ENCODE measurements around the gene THADA.
"Not testable (repeated sequence)": the region's sequence is repeated elsewhere in the genome, so short reads cannot be mapped to it uniquely, and the experiment has no call there.

THADA gene

DNA sequence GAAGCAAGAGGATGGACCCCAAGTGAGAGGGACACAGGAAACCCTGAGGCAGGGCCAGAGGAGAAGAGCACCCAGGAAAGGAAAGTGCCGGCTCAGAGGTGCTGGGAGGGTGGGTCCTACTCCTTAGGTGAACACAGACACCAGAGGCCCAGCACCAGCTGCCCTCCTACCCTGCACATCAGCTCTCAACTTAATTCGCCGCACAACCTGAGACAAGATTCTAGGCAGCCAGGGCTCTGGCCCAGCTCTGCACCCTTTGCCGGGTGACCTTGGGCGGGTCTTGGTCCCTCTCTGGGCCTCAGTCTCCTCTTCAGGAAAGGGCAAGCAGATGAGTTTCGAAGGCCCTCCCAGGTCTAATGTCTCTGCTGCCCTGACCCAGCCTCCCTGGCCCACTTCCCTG is 397.6 kb downstream of the THADA start:
- no peak for FAIRE-seq

DNA sequence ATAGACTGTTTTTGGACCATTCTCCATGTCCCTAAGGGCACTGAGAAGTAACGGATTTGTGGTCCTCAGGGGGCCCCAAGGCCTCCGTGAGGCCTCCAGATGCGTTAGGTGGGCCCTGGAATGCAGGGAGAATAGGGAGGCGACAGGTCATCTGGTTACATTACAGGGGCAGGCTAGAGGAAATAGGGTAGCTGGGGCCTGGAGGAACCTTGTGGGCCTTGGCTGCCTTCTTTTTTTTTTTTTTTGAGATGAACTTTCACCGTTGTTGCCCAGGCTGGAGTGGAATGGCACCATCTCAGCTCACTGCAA is 398.3 kb downstream of the THADA start:
- FAIRE-seq = no peak

DNA sequence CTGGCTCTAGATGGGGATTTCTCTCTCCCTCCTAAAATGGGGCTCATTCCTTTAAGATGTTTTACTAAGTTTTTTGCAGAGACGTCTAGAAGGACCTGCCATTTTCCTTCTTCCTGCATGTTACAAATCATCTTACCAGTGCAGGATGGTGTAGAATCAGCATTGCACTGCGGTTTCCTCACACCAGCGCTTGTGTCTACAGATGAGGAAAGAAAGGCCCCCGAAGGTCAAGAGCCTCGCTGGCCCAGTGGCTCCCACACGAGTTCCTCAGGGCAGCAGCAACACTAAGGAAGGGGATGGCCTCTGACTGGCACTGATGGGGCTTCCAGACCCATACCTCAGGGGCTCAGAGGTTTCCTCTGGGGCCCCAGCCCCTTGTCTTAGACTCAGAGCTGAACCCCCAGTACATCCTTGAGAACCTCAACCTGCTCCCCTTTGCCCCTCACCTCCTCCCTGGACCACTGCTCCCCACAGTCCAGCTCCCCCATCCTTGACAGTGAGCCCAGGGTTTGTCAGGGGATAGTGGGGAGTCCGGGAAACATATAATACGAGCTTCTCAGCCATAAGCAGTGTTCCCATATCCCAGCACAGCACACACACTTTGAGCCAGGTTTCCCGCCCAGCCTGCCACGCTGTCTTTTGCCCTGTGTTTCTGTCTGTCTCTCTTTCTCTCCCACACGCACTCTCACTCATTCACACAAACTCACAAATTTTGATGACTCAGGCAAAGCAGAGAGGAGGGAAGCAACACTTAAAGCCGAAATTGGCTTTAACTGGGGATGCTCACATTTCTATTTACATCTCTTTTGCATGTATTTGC is 398.9 kb downstream of the THADA start:
- FAIRE-seq = no peak

DNA sequence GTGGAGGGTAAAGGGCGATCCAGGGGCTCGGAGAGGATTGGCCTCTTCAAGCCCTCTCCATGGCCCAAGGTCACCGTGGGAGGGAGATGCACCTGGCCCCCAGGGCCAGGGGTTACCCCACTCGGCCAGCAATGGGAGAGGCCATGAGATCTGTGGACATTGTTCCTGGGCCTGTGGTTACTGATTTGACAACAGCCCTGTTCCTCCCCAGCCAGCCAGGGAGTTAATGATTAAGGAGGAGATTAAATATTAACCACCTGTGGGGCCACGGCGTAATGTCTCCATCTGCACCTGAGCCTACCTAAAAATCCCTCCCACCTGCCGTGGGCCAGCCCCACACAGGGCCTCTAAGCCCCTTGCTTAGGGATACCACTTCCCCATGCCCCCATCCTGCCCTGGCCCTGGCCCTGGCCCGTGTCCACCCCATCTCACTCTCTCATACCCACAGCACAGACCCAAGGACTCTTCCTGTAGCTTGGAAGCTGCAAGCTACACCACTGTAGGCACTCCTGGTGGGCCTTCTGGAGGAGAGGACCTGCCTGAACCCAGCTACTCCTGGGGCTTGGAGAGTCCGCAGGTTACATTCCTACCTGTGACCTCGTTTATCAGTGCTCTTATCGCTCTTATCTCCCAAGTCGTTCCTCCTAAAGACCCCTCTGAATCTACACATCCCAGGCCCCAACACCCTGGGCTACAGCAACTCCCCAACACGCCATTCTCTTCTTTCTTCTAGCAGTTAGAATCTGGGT is 401.5 kb downstream of the THADA start:
- no peak for FAIRE-seq

DNA sequence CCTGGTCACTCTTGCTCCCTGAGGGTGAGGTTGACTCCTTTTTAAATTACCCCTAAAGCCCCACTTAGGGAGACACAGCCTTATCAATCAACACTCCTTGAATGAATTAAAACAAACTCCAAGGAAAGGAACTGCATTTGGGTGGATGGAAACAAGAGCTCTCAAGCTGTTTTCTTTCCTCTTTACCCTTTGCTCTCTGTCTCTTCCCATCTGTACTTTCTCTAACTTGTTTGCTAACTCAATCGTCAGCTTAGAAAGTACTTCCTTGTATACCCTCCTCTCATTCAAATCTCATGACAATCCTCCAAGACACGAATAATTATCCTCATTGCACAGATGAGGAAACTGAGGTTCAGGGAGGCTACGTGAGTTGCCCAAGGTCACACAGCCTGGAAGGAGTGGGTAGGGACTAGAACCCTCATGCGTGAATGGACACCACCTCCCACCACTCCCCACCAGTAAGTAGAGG is 402.2 kb downstream of the THADA start:
- FAIRE-seq = no peak

DNA sequence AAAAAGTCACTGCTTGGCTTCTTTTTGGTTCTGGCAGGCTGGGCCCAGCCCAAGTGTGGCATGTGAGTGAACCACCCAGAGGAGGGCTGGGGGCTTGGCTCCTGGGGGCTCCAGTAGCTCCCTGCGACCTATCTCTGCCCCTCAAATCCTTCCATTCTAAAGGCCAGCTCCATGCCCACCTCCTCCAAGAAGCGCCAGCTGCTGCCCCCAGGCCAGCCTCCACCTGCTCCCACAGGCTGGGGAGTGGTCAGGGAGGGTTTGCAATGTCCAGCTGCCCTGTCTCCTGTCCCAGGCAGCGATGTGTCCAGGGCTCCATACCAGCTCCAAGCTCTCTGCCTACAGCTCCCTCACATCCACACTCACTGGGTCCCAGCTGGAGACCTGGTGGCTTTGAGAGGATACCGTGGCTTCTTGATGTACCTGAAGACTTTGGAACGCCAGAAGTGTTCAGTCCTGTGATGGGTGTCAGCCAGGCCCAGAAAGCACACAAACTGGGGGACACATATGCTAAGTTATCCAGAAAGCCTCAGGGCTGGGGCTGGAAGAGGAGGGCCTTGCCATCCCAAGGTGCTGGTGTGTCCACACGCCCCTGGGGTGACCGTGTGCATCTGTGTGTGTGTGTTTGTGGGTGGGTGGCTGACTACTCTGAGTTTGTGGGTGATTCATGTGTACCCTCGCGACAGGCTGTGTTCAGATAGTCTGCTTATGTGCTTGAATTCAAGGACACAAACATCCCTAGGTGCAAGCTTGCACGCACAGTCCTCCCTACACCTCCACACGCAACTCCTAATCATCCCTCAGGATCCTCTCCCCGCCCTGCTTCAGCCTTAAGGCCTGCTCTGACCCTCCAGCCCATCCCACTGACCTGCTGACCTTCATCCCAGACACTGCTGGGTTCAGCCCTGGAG is 402.8 kb downstream of the THADA start:
- no peak for FAIRE-seq

DNA sequence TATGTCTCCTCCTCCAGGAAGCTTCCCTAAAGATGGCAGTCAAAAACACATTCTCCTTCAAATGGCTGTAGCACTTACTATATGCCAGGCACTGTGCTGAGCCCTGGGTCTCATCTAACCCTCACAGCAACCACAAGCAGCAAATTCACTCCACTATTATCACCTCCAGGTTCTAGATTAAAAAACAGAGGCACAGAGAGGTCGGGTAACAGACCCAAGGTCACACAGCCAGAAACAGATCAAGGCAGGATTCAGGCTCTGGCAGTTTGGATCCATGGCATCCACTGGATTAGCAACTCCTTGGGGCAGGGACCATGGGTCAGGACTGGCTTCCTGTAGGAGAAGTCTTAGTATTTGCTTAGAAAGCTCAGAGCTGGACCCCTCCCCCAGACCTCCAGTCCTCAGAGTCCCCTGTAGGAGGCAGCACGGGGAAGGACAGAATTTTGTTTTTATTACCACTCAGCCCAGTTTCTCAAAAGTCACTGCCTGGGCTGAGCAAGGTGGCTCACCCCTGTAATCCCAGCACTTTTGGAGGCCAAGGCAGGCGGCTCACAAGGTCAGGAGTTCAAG is 403.8 kb downstream of the THADA start:
- FAIRE-seq = no peak

DNA sequence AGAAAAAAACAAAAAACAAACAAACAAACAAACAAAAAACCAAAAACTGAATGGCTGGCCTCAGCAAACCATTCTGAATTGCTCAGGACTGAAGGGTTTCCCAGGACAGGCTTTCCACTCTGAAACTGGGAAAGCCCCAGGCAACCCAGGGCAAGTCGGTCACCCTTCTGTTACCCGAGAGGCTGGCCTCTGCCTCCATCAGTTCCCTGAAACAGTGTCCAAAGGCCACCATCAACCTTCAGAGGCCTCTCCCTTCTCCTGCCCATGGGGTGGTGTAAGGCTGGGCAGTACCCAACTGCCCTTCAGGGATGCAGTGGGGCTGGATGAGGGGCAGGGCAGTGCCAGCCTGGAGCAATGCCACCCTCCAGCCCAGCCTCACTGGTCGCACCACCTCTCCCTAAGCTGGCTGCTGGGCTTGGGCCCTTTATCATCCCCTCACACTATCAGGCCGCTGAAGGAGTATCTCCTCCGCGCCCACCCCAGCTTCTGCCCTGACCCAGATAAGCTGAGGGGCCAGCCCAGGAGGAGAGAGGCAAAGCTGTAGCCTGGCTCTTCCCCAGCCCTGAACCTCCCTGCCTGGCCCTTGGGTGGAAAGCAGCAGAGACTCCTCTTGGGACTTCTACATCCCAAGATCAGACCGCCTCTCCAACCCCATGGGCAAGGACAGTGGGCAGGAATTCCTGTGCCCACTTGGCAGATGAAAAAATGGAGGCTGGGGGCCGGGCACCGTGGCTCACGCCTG is 405.4 kb downstream of the THADA start:
- FAIRE-seq = no peak

DNA sequence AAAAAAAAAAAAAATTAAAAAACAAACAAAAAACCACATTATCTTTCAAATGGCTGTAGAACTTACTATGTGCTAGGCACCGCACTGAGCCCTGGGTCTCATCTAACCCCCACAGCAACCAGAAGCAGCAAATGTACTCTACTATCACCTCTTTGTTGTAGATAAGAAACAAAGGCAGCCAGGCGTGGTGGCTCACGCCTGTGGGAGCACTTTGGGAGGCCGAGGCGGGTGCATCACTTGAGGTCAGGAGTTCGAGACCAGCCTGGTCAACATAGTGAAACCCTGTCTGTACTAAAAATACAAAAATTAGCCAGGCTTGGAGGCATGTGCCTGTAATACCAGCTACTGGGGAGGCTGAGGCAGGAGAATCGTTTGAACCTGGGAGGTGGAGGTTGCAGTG is 406.0 kb downstream of the THADA start:
- FAIRE-seq = not testable (repeated sequence)

DNA sequence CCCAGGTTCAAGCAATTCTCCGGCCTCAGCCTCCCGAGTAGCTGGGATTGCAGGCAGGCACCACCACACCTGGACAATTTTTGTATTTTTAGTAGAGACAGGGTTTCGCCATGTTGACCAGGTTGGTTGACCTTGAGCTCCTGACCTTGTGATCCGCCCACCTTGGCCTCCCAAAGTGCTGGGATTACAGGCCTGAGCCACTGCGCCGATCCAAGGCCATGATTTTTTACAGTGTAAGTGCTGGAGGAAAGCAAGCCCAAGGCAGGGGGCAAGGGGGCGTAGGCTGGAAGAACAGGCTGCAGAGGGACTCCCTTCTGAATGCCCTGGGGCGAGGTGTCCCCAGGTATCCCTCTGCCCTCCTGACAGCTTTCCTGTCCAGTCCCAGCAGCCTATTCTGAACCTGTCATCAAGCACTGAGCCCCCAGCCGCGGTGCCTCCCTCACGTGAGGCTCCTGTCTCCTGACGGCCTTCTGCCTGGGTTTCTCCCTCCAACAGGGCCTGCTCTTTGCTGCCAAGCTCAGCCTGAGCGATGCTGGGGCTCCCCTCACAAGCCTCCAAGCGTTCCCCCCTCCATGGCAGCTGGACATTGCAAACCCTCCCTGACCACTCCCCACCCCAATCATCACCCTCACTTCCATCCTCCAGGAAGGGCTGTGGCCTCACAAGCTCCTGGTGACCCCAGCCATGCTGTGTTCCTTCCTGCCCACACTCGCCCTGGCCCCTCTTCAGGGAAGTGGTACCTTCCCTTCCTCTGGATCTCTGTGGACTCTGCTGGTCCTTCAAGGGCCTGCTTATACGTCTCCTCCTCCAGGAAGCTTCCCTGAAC is 407.1 kb downstream of the THADA start:
- no peak for FAIRE-seq

DNA sequence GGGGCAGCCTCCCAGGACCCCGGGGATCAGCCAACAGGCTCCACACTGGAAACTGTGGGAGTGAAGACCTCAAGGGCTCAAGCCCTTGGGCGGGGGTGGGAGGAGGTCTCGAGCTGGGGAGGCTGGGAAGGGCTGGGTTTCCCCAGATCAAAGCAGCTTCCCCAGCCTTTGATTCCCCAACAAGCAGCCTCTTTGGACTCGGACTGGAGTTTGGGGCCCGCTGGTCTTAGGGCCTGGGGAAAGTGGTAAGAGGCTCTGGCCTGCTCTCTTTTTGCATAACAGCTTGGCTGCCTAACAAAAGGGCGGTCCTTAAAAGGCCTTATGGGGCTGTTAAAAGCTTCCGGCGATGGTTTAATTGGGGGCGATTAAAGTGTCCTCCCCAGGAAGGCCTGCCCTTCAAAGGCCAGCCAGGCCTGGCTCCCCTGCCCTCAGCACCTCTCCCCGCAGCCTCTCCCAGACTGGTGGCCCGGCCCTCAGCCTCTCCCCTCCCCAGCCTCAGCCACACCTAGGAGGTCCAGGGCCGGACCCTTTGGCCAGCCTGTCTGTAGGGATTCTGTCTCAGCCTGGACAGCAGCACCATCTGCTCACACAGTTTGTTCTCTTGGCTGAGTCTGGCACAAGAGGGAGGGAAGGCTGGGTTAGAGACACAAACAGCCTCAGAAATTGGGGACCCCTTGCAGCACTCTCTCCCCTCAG is 409.0 kb downstream of the THADA start:
- no peak for FAIRE-seq

DNA sequence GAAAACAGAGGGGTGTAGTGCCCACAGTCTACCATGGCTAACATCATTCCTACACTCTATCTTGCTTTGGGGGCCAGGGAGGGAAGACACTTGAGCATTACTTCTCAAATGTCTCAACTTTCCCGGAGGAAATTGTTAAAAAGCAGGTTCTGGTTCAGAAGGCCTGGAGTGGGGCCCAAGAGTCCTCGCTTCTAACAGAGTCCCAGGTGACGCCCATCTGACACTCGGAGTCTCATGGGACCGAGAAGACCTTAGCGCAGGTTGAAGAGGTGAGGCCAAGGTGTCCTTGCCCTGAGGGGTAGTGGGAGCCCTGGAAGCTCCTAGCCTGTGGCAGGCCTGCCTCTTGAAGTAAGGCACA is 409.5 kb downstream of the THADA start:
- no peak for FAIRE-seq

DNA sequence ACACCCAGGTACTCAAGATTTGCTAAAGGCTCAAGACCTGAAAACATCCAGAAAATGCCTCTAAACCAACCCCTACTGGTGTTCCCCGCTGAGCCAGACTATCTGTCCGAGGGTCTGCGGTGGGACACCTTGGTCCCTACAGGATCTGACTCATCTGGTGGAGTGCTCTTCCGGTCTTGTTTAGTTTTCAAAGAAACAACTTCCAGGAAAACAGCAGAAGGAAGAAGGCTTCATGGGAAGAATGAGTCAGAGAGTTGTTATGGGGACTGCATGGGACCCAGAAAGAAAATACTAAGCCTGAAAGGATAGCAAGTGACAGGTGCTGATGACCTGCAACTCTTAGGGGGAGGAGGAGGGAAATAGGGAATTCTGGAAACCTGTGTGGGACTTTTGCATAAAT is 410.7 kb downstream of the THADA start:
- no peak for FAIRE-seq

DNA sequence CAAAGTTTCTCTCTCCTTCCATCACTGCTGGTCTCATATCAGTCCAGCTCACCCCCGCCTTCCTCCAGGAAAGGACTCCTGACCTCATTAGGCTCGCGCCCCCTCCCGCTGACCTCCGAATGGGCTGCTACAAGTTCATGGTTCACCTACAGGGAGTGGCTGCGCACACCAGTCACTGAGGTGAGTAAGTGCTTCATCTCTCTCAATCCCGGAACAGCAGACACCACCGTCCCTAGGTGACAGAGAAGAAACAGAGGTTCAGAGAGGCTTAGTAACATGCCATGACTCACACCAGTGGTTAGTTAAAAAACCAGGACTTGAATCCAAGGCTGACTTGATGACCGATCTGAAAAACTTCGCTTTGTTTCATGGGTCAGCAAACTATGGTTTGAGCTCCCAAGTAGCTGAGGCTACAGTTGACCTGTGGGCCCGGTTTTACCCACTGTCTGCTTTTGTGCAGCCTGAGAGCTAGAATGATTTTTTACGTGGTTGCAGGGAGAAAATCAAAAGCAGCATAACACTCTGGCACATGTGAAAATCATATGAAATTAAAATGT is 411.4 kb downstream of the THADA start:
- FAIRE-seq = no peak

DNA sequence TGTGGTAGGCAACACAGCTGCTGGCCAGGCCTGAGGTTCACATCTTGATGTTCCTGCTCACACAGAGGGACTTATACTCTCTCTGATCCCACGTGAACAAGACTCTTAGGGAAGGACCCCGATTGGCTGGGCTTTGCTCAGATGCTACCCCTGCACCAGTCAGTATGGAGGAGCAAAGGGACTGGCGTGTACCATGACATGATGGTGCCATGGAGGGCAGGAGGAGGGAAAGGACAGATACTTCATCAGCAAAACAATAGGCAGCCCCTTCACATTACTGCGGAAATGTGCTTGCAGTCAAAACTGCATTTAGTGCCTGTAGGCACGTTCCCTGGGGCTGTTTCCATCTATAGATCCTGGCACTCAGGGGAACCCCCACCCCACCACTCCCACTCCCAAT is 412.1 kb downstream of the THADA start:
- no peak for FAIRE-seq

DNA sequence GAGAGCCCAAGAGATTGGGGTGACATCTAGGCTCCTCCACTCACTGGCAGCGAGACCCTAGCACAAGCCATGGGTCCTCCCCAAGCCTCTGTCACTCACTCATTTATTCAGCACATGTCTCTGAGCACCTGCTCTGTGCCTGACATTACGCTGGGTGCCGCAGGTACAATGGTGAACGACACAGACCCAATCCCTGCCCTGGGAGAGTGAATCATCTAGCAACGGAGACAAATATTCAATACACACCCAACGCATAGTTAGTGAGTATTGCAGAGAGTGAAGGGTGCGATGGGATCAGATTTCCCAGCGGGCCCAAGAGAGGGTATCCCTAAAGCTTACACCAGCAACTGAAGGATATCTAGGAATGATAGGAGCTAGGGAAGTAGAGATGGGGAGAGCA is 414.9 kb downstream of the THADA start:
- no peak for FAIRE-seq
